ENCODE results near the gene TEX2. TPM values are rescaled to one million over a fixed set of nuclear protein-coding genes. Genes with fewer than 3 reads are reported as not detected.

Gene TEX2
- total and polyA plus RNA-seq, 2 donors (not counting 3 experiments of a cell fraction or from before 2014, with no cell fraction given): 13.3 to 25.8 TPM

GRCh38 chr17:64129765-64130558, 133.1 kb downstream of the TEX2 start, which contains the start of gene ERN1:
TSS of gene ERN1 (minus strand) at chr17:64130144. CDS start at chr17:64130029, 115 bp downstream.
- Histone ChIP-seq H3K27me3 (ENCODE audit: control insufficient read depth in 2 of 2, insufficient read depth in 2 of 2, low read length in 2 of 2) (no peaks in the 10 kb centered on the region), H3K79me2 (ENCODE audit: control insufficient read depth, insufficient read depth, low read length) (peaks cover 29% of the 10 kb centered on the region), H3K4me2 (ENCODE audit: insufficient read depth, low read length) (peak within 1 kb of the TSS; percentile 80), H3K36me3 (ENCODE audit: control insufficient read depth in 2 of 2, extremely low read depth in 1 of 2, insufficient read depth in 2 of 2, low read length in 2 of 2) (no peaks in the 10 kb centered on the region), H3K4me3 (replicated peaks in 1 of 3; ENCODE audit: insufficient read depth in 1 of 3, low read depth in 1 of 3, low read length in 3 of 3) (peak within 1 kb of the TSS; percentile 68 to 92 (median 73)), H2AFZ (ENCODE audit: low read depth, low read length) (peak within 1 kb of the TSS; percentile 78), H3K4me1 (ENCODE audit: control insufficient read depth, extremely low read depth, insufficient read depth, low read length) (peaks cover 23% of the 10 kb centered on the region), H3K9ac (replicated peaks; ENCODE audit: extremely low read depth, insufficient read depth, low read length) (peak within 1 kb of the TSS; percentile 87), H4K20me1 (replicated peaks; ENCODE audit: control insufficient read depth, extremely low read depth, insufficient read depth, low read length) (no peaks in the 10 kb centered on the region), H3K9me1 (replicated peaks; ENCODE audit: control insufficient read depth, extremely low read depth, insufficient read depth, low read length) (no peaks in the 10 kb centered on the region), H3K27ac (ENCODE audit: insufficient read depth, low read depth, low read length) (peak within 1 kb of the TSS; percentile 91), H3K9me3 (replicated peaks; ENCODE audit: control insufficient read depth, insufficient read depth, low read length) (no peaks in the 10 kb centered on the region)
- FAIRE-seq (peak; percentile 86), DNase-seq (ENCODE audit: low read depth, low spot score) (peak; percentile 92)
- intact Hi-C loops (cut with micrococcal nuclease): loop anchor here (1.0 to 2.0 kb wide), 5 partner anchors 15 to 219 kb away; partner anchors contain the start of gene CSHL1
- CTCF ChIA-PET: interaction anchor here (0.8 to 10.7 kb wide), 13 partner anchors 15 to 263 kb away, joined by 3 to 802 read pairs (median 7); partner anchors contain the start of genes CSHL1 and ICAM2
- POLR2A ChIA-PET: interaction anchor here (0.6 to 1.6 kb wide), 11 partner anchors 16 to 211 kb away, joined by 3 to 8 read pairs (median 4); no protein-coding TSS in a partner anchor
- TF ChIP-seq GATA2 (IDR thresholded peaks at IDR 0.05; ENCODE audit: insufficient read depth, insufficient read length, low read depth, low read length): no peak
- no peak for TF ChIP-seq FOS (IDR thresholded peaks at IDR 0.05; ENCODE audit: borderline replicate concordance, insufficient read depth, low read length)
- TF ChIP-seq MYC (IDR thresholded peaks at IDR 0.05; ENCODE audit: low read depth, low read length): no peak
- peak; percentile 97 for TF ChIP-seq POLR2A (IDR thresholded peaks at IDR 0.05; ENCODE audit: low read depth, low read length)
- peak; percentile 99 for TF ChIP-seq POLR2AphosphoS5 (IDR thresholded peaks at IDR 0.05; ENCODE audit: insufficient read depth, low read depth, low read length)
- no peak for TF ChIP-seq JUN (IDR thresholded peaks at IDR 0.05; ENCODE audit: borderline replicate concordance, insufficient read depth, insufficient read length, low read depth)
- TF ChIP-seq MAX (IDR thresholded peaks at IDR 0.05; ENCODE audit: insufficient read depth, insufficient read length): peak; percentile 3
- TF ChIP-seq CTCF (IDR thresholded peaks at IDR 0.05; ENCODE audit: extremely low read depth in 1 of 2, insufficient read depth in 1 of 2, low read depth in 1 of 2, low read length in 2 of 2): no peak
- TF ChIP-seq EZH2 (IDR thresholded peaks at IDR 0.05; ENCODE audit: borderline replicate concordance, low read depth, low read length, severe bottlenecking): no peak
- BruUV-seq (replicated peaks): no TSS peak
- dilution Hi-C loops (cut with MboI; ENCODE audit: extremely low pct_ligation_motif_present, low sequenced_read_pairs): loop anchor here (25.0 kb wide), 1 partner anchor 93 kb away; no protein-coding TSS in a partner anchor

Measured in endothelial cell of umbilical vein (primary cell).